IMR-90 (cell line): ENCODE results near the gene PGM2. TPM values are rescaled to one million over a fixed set of nuclear protein-coding genes. Genes with fewer than 3 reads are reported as not detected.

Experiments used
- ATAC-seq: fragments of 200-7000 bp; cut with Tn5 transposase; 2 replicates; pipeline ENCODE4 v1.9.1; 2020; ENCODE audit warnings: low read depth, mild to moderate bottlenecking, moderate library complexity
- BruUV-seq: library from RNA; stranded (reverse); fragments of 400-500 nt; replicated peaks from 2 replicates; lab custom pipeline; 2021; lab: Mats Ljungman, UMichigan
- CTCF ChIA-PET: fragments of 300-600 bp; formaldehyde crosslinking; extraction: SDS; loops from one replicate; lab custom pipeline; 2021; ENCODE audit warnings: antibody characterized with exemption; lab: Yijun Ruan, JAX
- POLR2A ChIA-PET: fragments of 300-600 bp; sonication (Branson Sonifier 250); formaldehyde crosslinking; loops from one replicate; lab custom pipeline; 2022; ENCODE audit warnings: antibody characterized with exemption; ENCODE audit not compliant: unreplicated experiment; lab: Charles Lee
- DNase-seq: peaks from one replicate; pipeline ENCODE4 v3.0.0; 2013
- H2AFZ ChIP-seq: replicated peaks from 2 replicates; pipeline ENCODE3; 2013; ENCODE audit warnings: low read length, mild to moderate bottlenecking; ENCODE audit not compliant: poor library complexity
- H2AK5ac ChIP-seq: 2 replicates; pipeline ENCODE4 v1.6.1; 2013; ENCODE audit warnings: low read depth, low read length, inconsistent platforms
- H2AK9ac ChIP-seq: replicated peaks from 2 replicates; pipeline ENCODE3; 2013; ENCODE audit warnings: mild to moderate bottlenecking, low read depth, low read length, moderate library complexity; ENCODE audit not compliant: poor library complexity
- H2BK120ac ChIP-seq: 2 replicates; pipeline ENCODE4 v1.6.1; 2013; ENCODE audit warnings: low read depth, low read length, inconsistent platforms
- H2BK15ac ChIP-seq: 3 replicates; pipeline ENCODE4 v1.6.1; 2013; ENCODE audit warnings: low read depth, low read length, inconsistent platforms
- H2BK20ac ChIP-seq: 2 replicates; pipeline ENCODE4 v1.6.1; 2013; ENCODE audit warnings: low read depth, mild to moderate bottlenecking, inconsistent platforms, low read length, moderate library complexity
- H2BK5ac ChIP-seq: 2 replicates; pipeline ENCODE4 v1.6.1; 2013; ENCODE audit warnings: mild to moderate bottlenecking, low read depth, low read length, inconsistent platforms; ENCODE audit not compliant: poor library complexity, severe bottlenecking
- H3K14ac ChIP-seq: replicated peaks from 2 replicates; pipeline ENCODE4 v1.6.1; 2013; ENCODE audit warnings: low read depth, low read length, inconsistent platforms
- H3K18ac ChIP-seq: 2 replicates; pipeline ENCODE4 v1.6.1; 2013; ENCODE audit warnings: low read depth, low read length, control low read depth
- H3K23ac ChIP-seq: 2 replicates; pipeline ENCODE4 v1.6.1; 2013; ENCODE audit warnings: low read depth, low read length, inconsistent platforms
- H3K27ac ChIP-seq: 2 replicates; pipeline ENCODE4 v1.5.1; 2013; ENCODE audit warnings: mild to moderate bottlenecking, control low read depth, low read length; ENCODE audit not compliant: insufficient read depth
- H3K27me3 ChIP-seq: 2 replicates; pipeline ENCODE4 v1.6.1; 2013; ENCODE audit warnings: low read length; ENCODE audit not compliant: control insufficient read depth, insufficient read depth
- H3K36me3 ChIP-seq: 2 replicates; pipeline ENCODE4 v1.6.1; 2013; ENCODE audit warnings: low read length, mixed read lengths; ENCODE audit not compliant: control insufficient read depth, insufficient read depth
- H3K4ac ChIP-seq: 2 replicates; pipeline ENCODE4 v1.6.1; 2013; ENCODE audit warnings: low read depth, low read length, inconsistent platforms
- H3K4me1 ChIP-seq: 2 replicates; pipeline ENCODE4 v1.6.1; 2013; ENCODE audit warnings: low read length, mixed read lengths; ENCODE audit not compliant: control insufficient read depth, insufficient read depth
- H3K4me2 ChIP-seq: 2 replicates; pipeline ENCODE4 v1.6.1; 2013; ENCODE audit warnings: low read depth, mild to moderate bottlenecking, control low read depth, low read length, moderate library complexity
- H3K4me3 ChIP-seq: 2 replicates; pipeline ENCODE4 v1.5.1; 2013; ENCODE audit warnings: low read depth, mild to moderate bottlenecking, control low read depth, low read length, moderate library complexity; ENCODE audit not compliant: insufficient read depth
- H3K56ac ChIP-seq: 2 replicates; pipeline ENCODE4 v1.6.1; 2013; ENCODE audit warnings: low read length, inconsistent platforms; ENCODE audit not compliant: insufficient read depth; ENCODE audit errors: extremely low read depth
- H3K79me1 ChIP-seq, 2 experiments: 2 replicates each; pipeline ENCODE4 v1.6.1; 2013; ENCODE audit warnings: low read length in 2 of 2, inconsistent platforms in 1 of 2, low read depth in 1 of 2
- H3K9ac ChIP-seq: 2 replicates; pipeline ENCODE4 v1.6.1; 2013; ENCODE audit warnings: low read depth, low read length, control low read depth
- H3K9me1 ChIP-seq: 2 replicates; pipeline ENCODE4 v1.6.1; 2013; ENCODE audit warnings: low read length, inconsistent platforms; ENCODE audit not compliant: insufficient read depth
- H3K9me3 ChIP-seq: 2 replicates; pipeline ENCODE4 v1.6.1; 2013; ENCODE audit warnings: low read length; ENCODE audit not compliant: control insufficient read depth, insufficient read depth
- H4K20me1 ChIP-seq: 2 replicates; pipeline ENCODE4 v1.6.1; 2013; ENCODE audit warnings: low read length, inconsistent platforms; ENCODE audit not compliant: insufficient read depth
- H4K5ac ChIP-seq: 2 replicates; pipeline ENCODE4 v1.6.1; 2013; ENCODE audit warnings: mild to moderate bottlenecking, low read depth, low read length, control low read depth
- H4K8ac ChIP-seq, 2 experiments: 2 replicates each; pipeline ENCODE4 v1.6.1; 2013; ENCODE audit warnings: low read depth in 2 of 2, low read length in 2 of 2, control low read depth in 1 of 2, inconsistent platforms in 1 of 2
- H4K91ac ChIP-seq: 2 replicates; pipeline ENCODE4 v1.6.1; 2013; ENCODE audit warnings: low read depth, low read length, inconsistent platforms; ENCODE audit not compliant: insufficient read depth
- BHLHE40 ChIP-seq: fragments of 150-350 bp; IDR thresholded peaks from 2 replicates; pipeline ENCODE4 v1.6.1; 2016; ENCODE audit warnings: mild to moderate bottlenecking, low read depth, low read length
- CEBPB ChIP-seq: IDR thresholded peaks from 2 replicates; pipeline ENCODE4 v1.6.1; 2012; ENCODE audit warnings: low read depth, low read length, improper control_type of control experiment
- CTCF ChIP-seq: conservative IDR thresholded peaks from 2 replicates; pipeline ENCODE4 v1.5.1; 2012; ENCODE audit warnings: mild to moderate bottlenecking, low read depth, low read length, improper control_type of control experiment
- ELK1 ChIP-seq: fragments of 150-350 bp; IDR thresholded peaks from 2 replicates; pipeline ENCODE4 v1.6.1; 2016; ENCODE audit warnings: low read depth, mild to moderate bottlenecking, low read length, moderate library complexity, borderline replicate concordance
- FOS ChIP-seq: fragments of 150-350 bp; IDR thresholded peaks from 2 replicates; pipeline ENCODE4 v1.6.1; 2016; ENCODE audit warnings: low read depth, low read length
- MXI1 ChIP-seq: IDR thresholded peaks from 2 replicates; pipeline ENCODE4 v1.6.1; 2012; ENCODE audit warnings: low read depth, mild to moderate bottlenecking, low read length, moderate library complexity, borderline replicate concordance
- POLR2A ChIP-seq: IDR thresholded peaks from 2 replicates; pipeline ENCODE4 v1.6.1; 2012; ENCODE audit warnings: mild to moderate bottlenecking, low read depth, low read length
- RCOR1 ChIP-seq: IDR thresholded peaks from 2 replicates; pipeline ENCODE4 v1.6.1; 2012; ENCODE audit warnings: mild to moderate bottlenecking, low read length, improper control_type of control experiment; ENCODE audit not compliant: insufficient replicate concordance
- RFX5 ChIP-seq: IDR thresholded peaks from 2 replicates; pipeline ENCODE4 v1.8.0; 2012; ENCODE audit warnings: low read depth, mild to moderate bottlenecking, low read length, moderate library complexity
- SMC3 ChIP-seq: fragments of 150-350 bp; IDR thresholded peaks from 2 replicates; pipeline ENCODE4 v1.6.1; 2016; ENCODE audit warnings: low read depth, mild to moderate bottlenecking, antibody characterized with exemption, low read length, moderate library complexity
- WGBS, 2 experiments: methylation state at CpG; one replicate each; pipeline versions ENCODE4 v1.1.5 to v1.1.7; 2013; ENCODE audit warnings: missing lambda C conversion rate in 2 of 2; ENCODE audit not compliant: insufficient read length in 1 of 2; ENCODE audit errors: extremely low coverage in 2 of 2; 5-methylcytosine and 5-hydroxymethylcytosine counted together
- dilution Hi-C: fragments of 300-500 bp; cut with HindIII; formaldehyde crosslinking; loops from one replicate; pipeline ENCODE4 v1.14.3; 2018; ENCODE audit warnings: low sequenced_read_pairs; ENCODE audit not compliant: unreplicated experiment
- in situ Hi-C: fragments of 300-500 bp; cut with MboI; formaldehyde crosslinking; loops from 3 replicates; pipeline ENCODE4 v1.14.3; 2019; ENCODE audit warnings: low sequenced_read_pairs, inconsistent platforms, mixed read lengths
- intact Hi-C: fragments of 100-400 bp; cut with micrococcal nuclease; formaldehyde crosslinking; loops from 2 replicates; pipeline ENCODE4 v1.10.0; 2022
- polyA plus RNA-seq, 3 experiments: library from polyadenylated mRNA; depleted of rRNA; stranded (reverse); fragments of >200 nt; gene quantifications; 2 replicates each; pipeline ENCODE4 v1.2.3, GENCODE V29; 2012; ENCODE audit warnings: low replicate concordance in 1 of 3
- total RNA-seq: library from RNA; depleted of rRNA; stranded (reverse); fragments of >200 nt; gene quantifications from 2 replicates; pipeline ENCODE4 v1.2.3, GENCODE V29; 2012

Gene PGM2
- total and polyA plus RNA-seq, 2 of the 4 experiments (the other 2 are of a cell fraction) = 18.7 to 26.2 TPM

- no TSS peak for BruUV-seq
Observed at GRCh38 chr4:37858112-37858511, 31.6 kb downstream of the PGM2 start.

More at GRCh38 chr4:37858112-37858511, 31.6 kb downstream of the PGM2 start:
- no peak overlapping the region for H3K14ac ChIP-seq
- intact Hi-C loops (no loop called here), dilution Hi-C loops (no loop called here), in situ Hi-C loops (no loop called here)
- H2BK120ac ChIP-seq = no peak overlapping the region
- WGBS, 2 experiments = no CpG with 5 or more reads among the region's 4 CpGs
- no peak overlapping the region for H4K91ac ChIP-seq
- H2BK15ac ChIP-seq = no peak overlapping the region
- no peaks in the 10 kb centered on the region for H3K9me1 ChIP-seq
- H3K79me1 ChIP-seq = no peaks in the 10 kb centered on the region
- no peak overlapping the region for H4K5ac ChIP-seq
- ATAC-seq (no peak), DNase-seq (no peak)
- no peak overlapping the region for H3K4ac ChIP-seq
- H3K27ac ChIP-seq = no peak overlapping the region
- H4K20me1 ChIP-seq = no peaks in the 10 kb centered on the region
- no peak overlapping the region for H2AK9ac ChIP-seq
- no peak overlapping the region for H2AK5ac ChIP-seq
- TF ChIP-seq RFX5 (no peak), RCOR1 (no peak), ELK1 (no peak), POLR2A (no peak), SMC3 (no peak), MXI1 (no peak), BHLHE40 (no peak), CEBPB (no peak), CTCF (no peak), FOS (no peak)
- H3K9me3 ChIP-seq = no peaks in the 10 kb centered on the region
- H3K4me1 ChIP-seq = no peaks in the 10 kb centered on the region
- H3K4me2 ChIP-seq = no peak overlapping the region
- no peak overlapping the region for H3K9ac ChIP-seq
- ChIA-PET POLR2A (no interaction called here), CTCF (no interaction called here)
- H2AFZ ChIP-seq = no peak overlapping the region
- H3K36me3 ChIP-seq = peaks cover 6% of the 10 kb centered on the region
- no peaks in the 10 kb centered on the region for H3K27me3 ChIP-seq
- H3K56ac ChIP-seq = no peak overlapping the region
- no peak overlapping the region for H2BK5ac ChIP-seq
- no peak overlapping the region for H4K8ac ChIP-seq
- H3K4me3 ChIP-seq = no peak overlapping the region
- H2BK20ac ChIP-seq = no peak overlapping the region
- no peak overlapping the region for H3K18ac ChIP-seq
- no peak overlapping the region for H3K23ac ChIP-seq
